HTERT RPE-1 (cell line): ENCODE measurements around the gene PRKAG3.

Experiments used
- in situ Hi-C: fragments of 300-500 bp; cut with MboI; formaldehyde crosslinking; loops from 4 replicates; pipeline ENCODE4 v1.14.3; 2020; ENCODE audit warnings: low sequenced_read_pairs

The PRKAG3 gene

GRCh38 chr2:218831378-218831990 lies at the start of gene PRKAG3:
TSS of gene PRKAG3 (minus strand) at chr2:218831803.
- in situ Hi-C loops, result no loop called here

- in situ Hi-C loops, result no loop called here
Measured at GRCh38 chr2:218880859-218881594, 49.4 kb upstream of the PRKAG3 start.

- in situ Hi-C loops, result no loop called here
Measured at GRCh38 chr2:218880102-218880858, 48.7 kb upstream of the PRKAG3 start, which contains the start of gene WNT10A. TSS of gene WNT10A (plus strand) at chr2:218880852. CDS start at chr2:218880996, 144 bp downstream.

GRCh38 chr2:218879776-218880101 lies 48.1 kb upstream of the PRKAG3 start:
- in situ Hi-C loops, result no loop called here

- in situ Hi-C loops, result no loop called here
Measured at GRCh38 chr2:218878926-218879761, 47.5 kb upstream of the PRKAG3 start.

GRCh38 chr2:218878486-218878885 lies 46.9 kb upstream of the PRKAG3 start:
- in situ Hi-C loops, result no loop called here

- in situ Hi-C loops, result no loop called here
Measured at GRCh38 chr2:218877891-218878290, 46.3 kb upstream of the PRKAG3 start.

- in situ Hi-C loops, result no loop called here
Measured at GRCh38 chr2:218877331-218877730, 45.7 kb upstream of the PRKAG3 start.

GRCh38 chr2:218876562-218877219 lies 45.1 kb upstream of the PRKAG3 start:
- in situ Hi-C loops, result no loop called here

GRCh38 chr2:218875692-218876246 lies 44.2 kb upstream of the PRKAG3 start:
- in situ Hi-C loops, result no loop called here

- in situ Hi-C loops, result no loop called here
Measured at GRCh38 chr2:218873359-218874194, 42.0 kb upstream of the PRKAG3 start.

- in situ Hi-C loops, result no loop called here
Measured at GRCh38 chr2:218872645-218873358, 41.2 kb upstream of the PRKAG3 start.

GRCh38 chr2:218871345-218872302 lies 40.0 kb upstream of the PRKAG3 start:
- in situ Hi-C loops, result no loop called here

GRCh38 chr2:218870984-218871344 lies 39.4 kb upstream of the PRKAG3 start:
- in situ Hi-C loops, result no loop called here

GRCh38 chr2:218869064-218869463 lies 37.5 kb upstream of the PRKAG3 start:
- in situ Hi-C loops, result no loop called here

GRCh38 chr2:218867900-218868299 lies 36.3 kb upstream of the PRKAG3 start:
- in situ Hi-C loops, result no loop called here

GRCh38 chr2:218865999-218866398 lies 34.4 kb upstream of the PRKAG3 start:
- in situ Hi-C loops, result no loop called here

- in situ Hi-C loops, result no loop called here
Measured at GRCh38 chr2:218865396-218865795, 33.8 kb upstream of the PRKAG3 start.
